GM12874 (cell line): ENCODE measurements around the gene PLA1A.

ENCODE experiments used
- CTCF ChIP-seq: IDR thresholded peaks from 2 replicates; pipeline ENCODE4 v1.5.1; 2011; ENCODE audit warnings: low read depth, mild to moderate bottlenecking, control low read depth, low read length, moderate library complexity; ENCODE audit not compliant: insufficient read depth

The PLA1A gene

GRCh38 chr3:119663885-119664284, 66.2 kb downstream of the PLA1A start:
- no peak for TF ChIP-seq CTCF

DNA sequence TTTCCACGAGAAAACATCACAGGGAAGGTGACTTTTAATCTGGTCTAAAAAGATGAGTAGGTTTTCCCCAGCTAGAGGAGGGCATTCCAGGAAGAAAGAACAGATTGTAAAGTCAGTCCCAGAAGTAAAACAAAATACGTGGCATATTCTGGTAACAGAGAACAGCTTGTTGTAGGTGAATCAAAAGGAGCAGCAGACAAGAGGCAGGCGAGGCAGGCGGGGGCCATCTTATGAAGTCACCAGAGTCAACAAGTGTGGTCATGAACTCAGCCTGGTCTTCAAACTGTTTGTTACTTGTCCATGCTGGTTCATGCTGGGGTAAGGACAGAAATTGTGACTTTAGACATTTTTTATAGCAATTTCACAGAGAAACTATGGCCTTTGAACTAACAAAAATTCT, 66.7 kb downstream of the PLA1A start:
- TF ChIP-seq CTCF: no peak

DNA sequence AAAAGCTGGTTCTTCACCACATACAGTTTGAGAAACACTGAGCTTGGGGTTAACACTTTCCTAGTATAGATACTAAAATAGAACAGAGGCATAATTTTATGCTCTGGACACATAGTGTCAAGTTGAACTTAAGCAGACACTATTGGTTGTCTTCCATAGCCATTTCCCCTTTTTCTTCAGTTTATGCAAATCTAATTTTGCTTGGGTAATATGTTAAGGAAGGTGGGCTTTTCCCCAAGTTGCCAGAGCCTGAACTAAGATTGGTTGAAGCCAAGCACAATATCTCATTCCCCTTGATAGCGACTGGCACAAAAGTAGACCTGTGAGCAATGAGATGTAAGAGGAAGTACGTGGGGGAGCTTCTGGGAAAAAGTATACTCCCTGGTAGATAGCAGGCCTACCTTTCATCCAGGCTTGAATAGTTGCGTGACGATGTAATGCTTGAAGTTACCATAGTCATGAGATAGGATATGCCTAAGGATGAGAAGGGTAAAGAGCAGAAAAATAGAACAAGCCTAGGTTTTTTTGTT, 67.2 kb downstream of the PLA1A start:
- no peak for TF ChIP-seq CTCF

- no peak for TF ChIP-seq CTCF
Observed at GRCh38 chr3:119665954-119666559, 68.4 kb downstream of the PLA1A start.

DNA sequence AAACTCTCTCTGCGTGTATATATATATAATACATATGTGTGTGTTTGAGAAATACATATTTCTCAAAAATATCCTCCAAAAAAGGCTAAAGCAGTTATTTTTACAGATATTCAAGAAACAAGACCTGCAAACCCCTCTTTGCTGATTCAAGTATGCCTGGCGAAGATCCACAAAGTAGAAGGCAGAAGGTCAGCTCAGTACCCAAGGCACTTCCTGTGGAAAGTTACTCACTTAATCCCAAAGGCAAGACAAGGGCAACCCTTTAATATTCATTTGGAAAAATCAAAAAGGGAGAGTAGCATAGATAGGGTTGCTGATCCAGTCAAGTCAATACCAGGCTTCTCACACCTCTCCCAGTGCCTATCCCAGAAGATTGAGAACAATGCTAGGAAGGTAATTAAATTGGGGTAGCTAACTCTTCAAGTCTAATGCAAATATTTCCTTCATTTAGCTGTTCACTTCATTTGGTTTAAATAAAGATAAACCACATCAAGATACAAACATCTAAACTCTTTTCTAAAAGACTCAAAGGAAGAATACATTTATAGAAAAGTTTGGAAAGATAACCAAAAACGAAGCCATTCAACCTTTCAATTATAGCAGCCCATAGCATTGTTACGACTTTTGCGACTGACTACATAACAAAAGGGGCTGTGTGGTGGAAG, 72.4 kb downstream of the PLA1A start:
- TF ChIP-seq CTCF: no peak

- TF ChIP-seq CTCF: no peak
Observed at GRCh38 chr3:119672776-119673175, 75.1 kb downstream of the PLA1A start.

- TF ChIP-seq CTCF: no peak
Observed at GRCh38 chr3:119673875-119674274, 76.2 kb downstream of the PLA1A start.
